ENCODE measurements around the gene STK33.

The STK33 gene

DNA sequence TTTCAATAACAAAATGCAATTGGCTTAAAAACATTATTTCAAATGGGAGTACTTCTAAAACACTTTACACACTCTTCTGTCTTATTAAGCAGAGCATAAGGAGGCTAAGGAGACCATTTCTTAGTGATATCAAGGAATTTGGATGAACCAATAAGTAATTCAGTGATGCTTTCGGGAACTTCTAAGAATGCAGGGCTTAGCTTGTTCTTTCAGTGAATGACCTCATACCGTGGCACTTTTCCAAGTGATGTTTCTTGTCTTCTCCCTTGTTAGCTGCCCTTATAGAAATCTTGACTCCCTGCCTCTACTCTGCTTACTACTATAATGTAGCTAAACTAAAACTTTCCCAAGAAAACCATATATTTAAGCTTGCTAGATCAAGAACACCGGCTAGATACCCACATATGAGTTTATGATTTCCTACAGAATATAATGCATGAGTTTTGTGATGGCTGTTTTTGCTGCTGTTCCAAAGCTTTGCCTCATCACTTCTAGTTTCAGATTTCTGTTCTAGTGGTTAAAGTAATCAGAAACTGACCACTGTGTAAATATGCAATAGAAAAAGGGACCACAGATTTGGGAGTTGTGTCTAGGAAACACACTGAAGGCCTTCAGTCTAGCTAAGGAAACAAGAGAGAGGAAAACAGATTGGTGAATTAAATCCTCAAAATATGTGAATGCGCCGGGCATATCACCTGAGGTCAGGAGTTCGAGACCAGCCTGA lies 37.5 kb upstream of the STK33 start:
- no peak for FAIRE-seq
- TF ChIP-seq TAF1 (IDR thresholded peaks at IDR 0.05; ENCODE audit: low read depth, low read length) (no peak), PAX5 (IDR thresholded peaks at IDR 0.05; ENCODE audit: insufficient read depth, low read length, severe bottlenecking) (no peak), SPI1 (IDR thresholded peaks at IDR 0.05; ENCODE audit: low read depth, low read length) (no peak), POLR2A (IDR thresholded peaks at IDR 0.05; ENCODE audit: low read depth, low read length) (no peak), POU2F2 (IDR thresholded peaks at IDR 0.05; ENCODE audit: low read depth, low read length) (no peak), POLR2AphosphoS5 (IDR thresholded peaks at IDR 0.05; ENCODE audit: low read depth, low read length) (no peak)
- no peak for DNase-seq (ENCODE audit: insufficient read length, low spot score)

DNA sequence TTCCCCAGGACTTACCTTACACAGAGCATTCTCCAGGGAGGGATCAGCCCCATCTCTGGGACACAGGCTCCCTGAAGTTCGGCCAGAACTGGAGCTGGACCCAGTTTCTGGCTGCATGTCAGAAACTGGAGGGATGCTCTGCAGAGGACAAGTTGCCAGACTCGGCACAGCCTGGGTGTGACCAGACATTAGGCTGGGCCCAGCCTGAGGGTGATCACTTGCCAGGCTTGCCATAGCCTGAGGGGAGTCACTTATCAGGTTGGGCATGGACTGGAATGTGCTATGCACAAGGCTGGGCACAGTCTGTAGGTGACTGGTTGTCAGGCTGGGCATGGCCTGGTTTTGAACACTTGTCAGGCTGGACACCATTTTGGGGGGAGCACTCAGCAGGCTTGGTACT lies 30.7 kb upstream of the STK33 start:
- DNase-seq (ENCODE audit: insufficient read length, low spot score) (no peak), FAIRE-seq (no peak)
- TF ChIP-seq PAX5 (IDR thresholded peaks at IDR 0.05; ENCODE audit: insufficient read depth, low read length, severe bottlenecking), result no peak
- TF ChIP-seq POU2F2 (IDR thresholded peaks at IDR 0.05; ENCODE audit: low read depth, low read length), result no peak
- no peak for TF ChIP-seq SPI1 (IDR thresholded peaks at IDR 0.05; ENCODE audit: low read depth, low read length)
- no peak for TF ChIP-seq TAF1 (IDR thresholded peaks at IDR 0.05; ENCODE audit: low read depth, low read length)
- TF ChIP-seq POLR2AphosphoS5 (IDR thresholded peaks at IDR 0.05; ENCODE audit: low read depth, low read length), result no peak
- no peak for TF ChIP-seq POLR2A (IDR thresholded peaks at IDR 0.05; ENCODE audit: low read depth, low read length)

DNA sequence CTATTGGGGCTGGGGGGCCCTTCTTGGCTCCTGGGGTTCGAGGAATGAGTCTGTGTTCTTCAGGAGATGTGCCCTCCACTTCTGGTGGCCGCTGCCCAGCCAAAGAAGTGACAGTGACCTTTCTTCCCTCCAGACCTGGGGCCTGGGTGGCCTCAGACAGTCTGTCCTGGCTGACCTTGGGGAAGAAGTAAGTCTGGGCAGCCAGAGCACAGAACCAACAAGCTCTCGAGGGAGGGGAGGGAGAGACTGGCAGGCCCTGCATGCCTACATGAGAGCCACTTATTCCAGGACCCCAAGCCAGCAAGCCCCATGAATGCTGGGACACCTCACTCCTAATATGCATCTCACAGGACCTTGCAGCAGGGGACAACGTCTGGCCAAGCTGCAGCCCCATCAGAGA lies 27.1 kb upstream of the STK33 start:
- no peak for TF ChIP-seq POLR2A (IDR thresholded peaks at IDR 0.05; ENCODE audit: low read depth, low read length)
- no peak for TF ChIP-seq POLR2AphosphoS5 (IDR thresholded peaks at IDR 0.05; ENCODE audit: low read depth, low read length)
- no peak for TF ChIP-seq PAX5 (IDR thresholded peaks at IDR 0.05; ENCODE audit: insufficient read depth, low read length, severe bottlenecking)
- no peak for TF ChIP-seq TAF1 (IDR thresholded peaks at IDR 0.05; ENCODE audit: low read depth, low read length)
- no peak for TF ChIP-seq SPI1 (IDR thresholded peaks at IDR 0.05; ENCODE audit: low read depth, low read length)
- TF ChIP-seq POU2F2 (IDR thresholded peaks at IDR 0.05; ENCODE audit: low read depth, low read length), result no peak
- no peak for DNase-seq (ENCODE audit: insufficient read length, low spot score)
- no peak for FAIRE-seq

DNA sequence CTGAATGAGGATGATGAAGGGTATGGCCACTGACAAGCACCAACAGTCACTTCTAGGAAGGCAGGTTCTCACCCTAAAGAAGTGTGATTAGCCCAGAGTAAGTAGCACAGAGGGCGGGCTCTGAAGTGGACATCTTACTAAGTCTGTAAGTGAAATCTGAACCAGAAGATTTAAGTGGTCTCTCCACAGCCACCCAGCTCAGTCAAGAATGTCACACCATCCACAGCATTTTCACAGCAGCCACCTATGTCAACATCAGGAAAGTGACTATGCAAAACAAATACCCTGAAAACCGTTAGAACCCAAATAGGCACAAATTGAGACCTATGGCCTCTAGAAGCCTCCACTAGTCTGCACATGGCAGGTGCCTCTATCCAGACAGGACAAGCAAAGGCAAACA lies 23.0 kb upstream of the STK33 start:
- no peak for DNase-seq (ENCODE audit: insufficient read length, low spot score)
- TF ChIP-seq POU2F2 (IDR thresholded peaks at IDR 0.05; ENCODE audit: low read depth, low read length) (no peak), POLR2A (IDR thresholded peaks at IDR 0.05; ENCODE audit: low read depth, low read length) (no peak), SPI1 (IDR thresholded peaks at IDR 0.05; ENCODE audit: low read depth, low read length) (no peak), PAX5 (IDR thresholded peaks at IDR 0.05; ENCODE audit: insufficient read depth, low read length, severe bottlenecking) (no peak), POLR2AphosphoS5 (IDR thresholded peaks at IDR 0.05; ENCODE audit: low read depth, low read length) (no peak), TAF1 (IDR thresholded peaks at IDR 0.05; ENCODE audit: low read depth, low read length) (no peak)
- no peak for FAIRE-seq

DNA sequence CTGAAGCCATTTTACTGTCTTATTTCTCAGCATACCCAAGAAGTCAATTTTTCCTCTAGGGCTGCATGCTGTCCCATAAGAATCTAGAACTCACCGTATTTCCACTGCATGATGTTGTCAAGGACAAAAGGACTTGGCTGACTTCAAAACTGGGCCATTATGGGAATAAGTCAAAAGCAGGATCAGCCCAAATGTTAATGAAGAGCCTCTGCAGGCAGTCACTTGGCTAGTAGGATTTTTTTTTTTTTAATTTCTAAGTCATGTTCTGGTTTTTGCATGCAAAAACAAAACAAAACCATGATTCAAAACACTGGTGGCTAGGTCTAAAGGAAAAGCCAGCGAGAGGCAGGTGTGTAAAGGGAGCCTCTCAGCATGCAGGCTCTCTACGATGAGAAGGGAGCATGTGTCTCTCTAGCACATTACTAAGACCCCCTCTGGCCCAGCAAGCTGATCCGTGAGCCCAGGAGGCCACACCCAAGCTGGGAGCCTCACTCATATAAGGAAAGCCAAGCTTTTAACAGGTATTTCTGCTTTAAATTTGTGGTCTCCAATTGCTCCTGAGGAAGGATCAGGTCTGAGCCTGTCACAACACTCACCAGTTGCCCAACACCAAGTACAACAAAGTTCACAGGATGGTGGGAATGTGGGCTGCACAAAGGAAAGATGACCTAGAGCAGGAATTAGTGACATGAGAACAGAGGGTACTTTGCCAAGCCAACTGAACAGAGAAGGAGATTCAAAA lies 21.4 kb upstream of the STK33 start:
- DNase-seq (ENCODE audit: insufficient read length, low spot score) (no peak), FAIRE-seq (no peak)
- TF ChIP-seq POU2F2 (IDR thresholded peaks at IDR 0.05; ENCODE audit: low read depth, low read length) (no peak), PAX5 (IDR thresholded peaks at IDR 0.05; ENCODE audit: insufficient read depth, low read length, severe bottlenecking) (no peak), POLR2A (IDR thresholded peaks at IDR 0.05; ENCODE audit: low read depth, low read length) (no peak), POLR2AphosphoS5 (IDR thresholded peaks at IDR 0.05; ENCODE audit: low read depth, low read length) (no peak), SPI1 (IDR thresholded peaks at IDR 0.05; ENCODE audit: low read depth, low read length) (no peak), TAF1 (IDR thresholded peaks at IDR 0.05; ENCODE audit: low read depth, low read length) (no peak)

DNA sequence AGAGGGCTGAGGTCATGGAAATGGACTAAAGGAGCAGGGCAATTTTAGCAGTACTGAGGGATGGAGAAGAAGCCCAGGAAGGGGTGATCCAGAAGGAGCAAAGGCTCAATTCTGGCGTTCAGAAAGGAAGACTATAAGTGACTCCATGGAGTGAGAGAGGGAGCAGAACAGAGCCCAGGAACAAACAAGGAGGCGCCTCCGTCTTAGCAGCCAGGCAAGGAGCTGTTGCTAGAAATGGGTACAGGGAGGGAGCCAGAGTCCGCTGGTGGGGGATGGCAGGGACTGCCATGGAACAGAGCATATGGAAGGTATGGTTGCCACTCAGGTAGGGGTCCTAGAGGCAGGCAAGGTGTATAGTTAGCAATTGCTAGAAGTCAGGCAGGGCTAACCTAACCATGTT lies 20.5 kb upstream of the STK33 start:
- no peak for FAIRE-seq
- no peak for TF ChIP-seq POLR2A (IDR thresholded peaks at IDR 0.05; ENCODE audit: low read depth, low read length)
- no peak for TF ChIP-seq POU2F2 (IDR thresholded peaks at IDR 0.05; ENCODE audit: low read depth, low read length)
- TF ChIP-seq PAX5 (IDR thresholded peaks at IDR 0.05; ENCODE audit: insufficient read depth, low read length, severe bottlenecking), result no peak
- no peak for TF ChIP-seq POLR2AphosphoS5 (IDR thresholded peaks at IDR 0.05; ENCODE audit: low read depth, low read length)

DNA sequence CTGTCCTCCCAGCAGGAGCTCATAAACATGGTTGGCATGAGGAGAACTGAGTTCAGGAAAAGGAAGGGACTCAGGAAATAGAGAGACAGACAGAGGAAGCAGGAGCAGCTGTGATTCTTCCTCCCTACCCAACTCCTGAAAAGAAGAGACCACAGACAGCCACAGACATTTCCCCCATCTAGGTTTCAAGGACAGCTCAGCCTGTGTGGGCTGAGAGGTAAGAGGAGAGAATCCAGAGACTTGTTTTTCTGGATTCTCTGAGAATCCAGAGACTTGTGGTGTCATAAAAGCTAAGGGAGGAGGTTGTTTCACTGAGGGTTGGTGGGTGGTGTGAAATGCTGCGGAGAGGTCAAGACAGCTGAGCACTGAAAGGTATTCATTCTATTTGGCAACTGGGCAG lies 19.0 kb upstream of the STK33 start:
- DNase-seq (ENCODE audit: insufficient read length, low spot score), result no peak
- TF ChIP-seq POLR2AphosphoS5 (IDR thresholded peaks at IDR 0.05; ENCODE audit: low read depth, low read length), result no peak
- TF ChIP-seq POLR2A (IDR thresholded peaks at IDR 0.05; ENCODE audit: low read depth, low read length), result no peak
- no peak for TF ChIP-seq SPI1 (IDR thresholded peaks at IDR 0.05; ENCODE audit: low read depth, low read length)
- TF ChIP-seq POU2F2 (IDR thresholded peaks at IDR 0.05; ENCODE audit: low read depth, low read length), result no peak
- no peak for TF ChIP-seq PAX5 (IDR thresholded peaks at IDR 0.05; ENCODE audit: insufficient read depth, low read length, severe bottlenecking)
- TF ChIP-seq TAF1 (IDR thresholded peaks at IDR 0.05; ENCODE audit: low read depth, low read length), result no peak
- FAIRE-seq, result no peak

More for the DNA sequence above, 20.5 kb upstream of the STK33 start:
- no peak for DNase-seq (ENCODE audit: insufficient read length, low spot score)

GRCh38 chr11:8612522-8612921 lies 18.5 kb upstream of the STK33 start:
- FAIRE-seq, result no peak
- TF ChIP-seq POLR2AphosphoS5 (IDR thresholded peaks at IDR 0.05; ENCODE audit: low read depth, low read length) (no peak), TAF1 (IDR thresholded peaks at IDR 0.05; ENCODE audit: low read depth, low read length) (no peak), POU2F2 (IDR thresholded peaks at IDR 0.05; ENCODE audit: low read depth, low read length) (no peak), POLR2A (IDR thresholded peaks at IDR 0.05; ENCODE audit: low read depth, low read length) (no peak), SPI1 (IDR thresholded peaks at IDR 0.05; ENCODE audit: low read depth, low read length) (no peak), PAX5 (IDR thresholded peaks at IDR 0.05; ENCODE audit: insufficient read depth, low read length, severe bottlenecking) (no peak)
- no peak for DNase-seq (ENCODE audit: insufficient read length, low spot score)

DNA sequence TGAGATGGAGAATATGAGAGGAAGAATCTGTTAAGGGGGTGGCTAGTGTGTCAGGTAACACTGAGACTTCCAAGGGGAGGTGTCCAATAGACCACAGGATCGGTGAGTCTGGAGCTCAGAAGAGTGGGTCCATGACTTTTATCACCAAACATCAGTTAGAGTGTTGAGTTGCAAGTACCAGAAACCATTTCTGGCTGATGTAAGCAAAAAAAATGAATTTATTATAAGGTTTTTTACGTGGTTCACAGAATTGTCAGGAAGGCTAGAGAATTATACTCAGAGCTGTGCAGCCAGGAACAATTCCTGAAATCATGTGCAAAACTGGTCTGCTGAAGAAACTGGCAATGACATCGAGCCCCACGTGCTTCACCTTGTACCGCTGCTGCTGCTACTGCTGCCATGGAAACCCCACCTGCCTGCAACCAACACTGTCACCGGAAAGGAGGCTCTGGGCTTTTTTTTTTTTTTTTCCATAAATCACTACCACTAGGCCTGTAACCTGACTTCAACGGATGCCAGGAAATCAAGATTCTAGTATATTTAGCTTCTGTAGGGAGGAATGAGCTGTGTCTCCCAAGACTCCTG lies 16.6 kb upstream of the STK33 start:
- TF ChIP-seq POLR2AphosphoS5 (IDR thresholded peaks at IDR 0.05; ENCODE audit: low read depth, low read length) (no peak), TAF1 (IDR thresholded peaks at IDR 0.05; ENCODE audit: low read depth, low read length) (no peak), PAX5 (IDR thresholded peaks at IDR 0.05; ENCODE audit: insufficient read depth, low read length, severe bottlenecking) (no peak), POU2F2 (IDR thresholded peaks at IDR 0.05; ENCODE audit: low read depth, low read length) (no peak), SPI1 (IDR thresholded peaks at IDR 0.05; ENCODE audit: low read depth, low read length) (no peak), POLR2A (IDR thresholded peaks at IDR 0.05; ENCODE audit: low read depth, low read length) (no peak)
- FAIRE-seq (peak; percentile 16), DNase-seq (ENCODE audit: insufficient read length, low spot score) (peak; percentile 25)

Data from GM12891 (cell line).